Stimulated activated CD4-positive, alpha-beta T cell treated with anti-CD3 and anti-CD28 coated beads, Interleukin-2, amount 100 ng/mL, for 24 hours (primary cell): Measurements from ENCODE around the gene TNFRSF9.
A peak's percentile ranks its signal among the peaks of the same experiment; 100 is the strongest.
"Not testable (repeated sequence)": the region's sequence is repeated elsewhere in the genome, so short reads cannot be mapped to it uniquely, and the experiment has no call there.

Experiments
- DNase-seq, 2 donors: peaks; one replicate each; pipeline ENCODE4 v3.0.0-alpha.2; 2020

Gene TNFRSF9

GRCh38 chr1:7940745-7941436 is at the start of gene TNFRSF9:
TSS of gene TNFRSF9 (minus strand) at chr1:7940839. CDS start at chr1:7939994, 845 bp downstream.
- DNase-seq: peak; percentile 84 to 88

GRCh38 chr1:7989762-7990428 is 49.3 kb upstream of the TNFRSF9 start:
- DNase-seq: no peak

GRCh38 chr1:7988576-7988975 is 47.9 kb upstream of the TNFRSF9 start:
- no peak for DNase-seq

- DNase-seq: no peak
Observed at GRCh38 chr1:7987528-7987927, 46.9 kb upstream of the TNFRSF9 start.

GRCh38 chr1:7985851-7986612 is 45.4 kb upstream of the TNFRSF9 start:
- no peak for DNase-seq

GRCh38 chr1:7984811-7985210 is 44.2 kb upstream of the TNFRSF9 start:
- DNase-seq: no peak

- DNase-seq: no peak
Observed at GRCh38 chr1:7983086-7983778, 42.6 kb upstream of the TNFRSF9 start.

GRCh38 chr1:7980984-7981383 is 40.3 kb upstream of the TNFRSF9 start:
- no peak for DNase-seq

GRCh38 chr1:7975212-7975865 is 34.7 kb upstream of the TNFRSF9 start:
- peak; percentile 30 to 36 for DNase-seq

GRCh38 chr1:7973086-7973485 is 32.4 kb upstream of the TNFRSF9 start:
- no peak for DNase-seq

- DNase-seq: no peak
Observed at GRCh38 chr1:7972285-7972684, 31.6 kb upstream of the TNFRSF9 start.

- no peak for DNase-seq
Observed at GRCh38 chr1:7971024-7971423, 30.4 kb upstream of the TNFRSF9 start.

GRCh38 chr1:7970246-7970645 is 29.6 kb upstream of the TNFRSF9 start:
- no peak for DNase-seq

GRCh38 chr1:7967651-7968050 is 27.0 kb upstream of the TNFRSF9 start:
- no peak for DNase-seq

- no peak for DNase-seq
Observed at GRCh38 chr1:7967196-7967595, 26.6 kb upstream of the TNFRSF9 start.

- no peak for DNase-seq
Observed at GRCh38 chr1:7964476-7964875, 23.8 kb upstream of the TNFRSF9 start.

- not testable (repeated sequence) for DNase-seq
Observed at GRCh38 chr1:7963841-7964240, 23.2 kb upstream of the TNFRSF9 start.

GRCh38 chr1:7963378-7963730 is 22.7 kb upstream of the TNFRSF9 start:
- not testable (repeated sequence) for DNase-seq

- DNase-seq: no peak
Observed at GRCh38 chr1:7962636-7963377, 22.2 kb upstream of the TNFRSF9 start.

- DNase-seq: no peak
Observed at GRCh38 chr1:7962014-7962335, 21.3 kb upstream of the TNFRSF9 start.

GRCh38 chr1:7961216-7962013 is 20.8 kb upstream of the TNFRSF9 start, which contains the start of gene PARK7:
TSS of gene PARK7 (plus strand) at chr1:7961711. CDS start at chr1:7962786, 1,075 bp downstream.
- DNase-seq: peak; percentile 100
